CD14-positive monocyte (primary cell): Measurements from ENCODE around the gene ANKS6. TPM values are rescaled to one million over a fixed set of nuclear protein-coding genes. Genes with fewer than 3 reads are reported as not detected.

Experiments used
- DNase-seq, 3 donors: peaks; one replicate each; pipeline ENCODE4 v3.0.0-alpha.2; 2011 to 2022
- H2AFZ ChIP-seq: 2 replicates; pipeline ENCODE4 v1.6.0; 2012; ENCODE audit warnings: mild to moderate bottlenecking, low read depth, low read length, inconsistent platforms; ENCODE audit not compliant: insufficient read depth, poor library complexity, severe bottlenecking
- H3K27ac ChIP-seq, 2 donors: 1 replicate in 1 of 2; 2 replicates in 1 of 2; pipeline ENCODE4 v1.5.1; 2012 to 2013; ENCODE audit warnings: low read length in 2 of 2, control low read depth in 1 of 2, inconsistent platforms in 1 of 2, low read depth in 1 of 2, mild to moderate bottlenecking in 1 of 2
- H3K27me3 ChIP-seq, 2 donors: one replicate each; pipeline versions ENCODE4 v1.6.0 to v1.6.1; 2011 to 2013; ENCODE audit warnings: low read length in 2 of 2; ENCODE audit not compliant: control insufficient read depth in 2 of 2, insufficient read depth in 2 of 2
- H3K36me3 ChIP-seq, 2 donors: replicated peaks in 1 of 2; 1 replicate in 1 of 2; 2 replicates in 1 of 2; pipeline versions ENCODE4 v1.5.1 to v1.6.1; 2012 to 2013; ENCODE audit warnings: low read length in 2 of 2, control low read depth in 1 of 2, inconsistent platforms in 1 of 2, mild to moderate bottlenecking in 1 of 2; ENCODE audit not compliant: insufficient read depth in 2 of 2, control insufficient read depth in 1 of 2
- H3K4me1 ChIP-seq, 2 donors: 1 replicate in 1 of 2; 2 replicates in 1 of 2; pipeline versions ENCODE4 v1.5.1 to v1.6.1; 2012 to 2013; ENCODE audit warnings: low read length in 2 of 2, control low read depth in 1 of 2, inconsistent platforms in 1 of 2, mild to moderate bottlenecking in 1 of 2, moderate library complexity in 1 of 2; ENCODE audit not compliant: insufficient read depth in 2 of 2, control insufficient read depth in 1 of 2
- H3K4me2 ChIP-seq: replicated peaks from 2 replicates; pipeline ENCODE3; 2012; ENCODE audit warnings: low read length, moderate library complexity, mild to moderate bottlenecking; ENCODE audit not compliant: poor library complexity, severe bottlenecking; ENCODE audit errors: extremely low read depth
- H3K4me3 ChIP-seq, 3 experiments: fragments of 200-600 bp in 1 of 3; sonication (generic) in 1 of 3; replicated peaks in 1 of 3; 1 replicate in 2 of 3; 2 replicates in 1 of 3; pipeline ENCODE4 v1.5.1; 2011 to 2013; ENCODE audit warnings: low read length in 3 of 3, mild to moderate bottlenecking in 3 of 3, control low read depth in 2 of 3, low read depth in 2 of 3, inconsistent platforms in 1 of 3, moderate library complexity in 1 of 3
- H3K79me2 ChIP-seq: 2 replicates; pipeline ENCODE4 v1.6.0; 2012; ENCODE audit warnings: mild to moderate bottlenecking, control low read depth, inconsistent platforms, low read length, moderate library complexity; ENCODE audit not compliant: insufficient read depth
- H3K9ac ChIP-seq: 2 replicates; pipeline ENCODE4 v1.6.0; 2017; ENCODE audit warnings: low read length, mild to moderate bottlenecking; ENCODE audit not compliant: insufficient read depth, poor library complexity, severe bottlenecking
- H3K9me3 ChIP-seq, 2 donors: replicated peaks in 1 of 2; 1 replicate in 1 of 2; 2 replicates in 1 of 2; pipeline versions ENCODE4 v1.5.1 to v1.6.1; 2012 to 2013; ENCODE audit warnings: low read length in 2 of 2, control low read depth in 1 of 2; ENCODE audit not compliant: control insufficient read depth in 1 of 2, insufficient read depth in 1 of 2
- H4K20me1 ChIP-seq: 2 replicates; pipeline ENCODE4 v1.6.0; 2012; ENCODE audit warnings: mild to moderate bottlenecking, low read length, control low read depth, moderate library complexity; ENCODE audit not compliant: insufficient read depth
- H3K27ac Mint-ChIP-seq, 7 donors: one replicate each; pipeline ENCODE4 v1.8.0; 2020; ENCODE audit warnings: mild to moderate bottlenecking in 7 of 7, mixed read lengths in 7 of 7, moderate library complexity in 6 of 7, inconsistent platforms in 2 of 7
- H3K27me3 Mint-ChIP-seq, 3 donors: one replicate each; pipeline ENCODE4 v1.8.0; 2021 to 2022; ENCODE audit warnings: low read depth in 3 of 3, mild to moderate bottlenecking in 3 of 3, mixed read lengths in 3 of 3, moderate library complexity in 3 of 3, inconsistent platforms in 1 of 3
- H3K36me3 Mint-ChIP-seq, 2 donors: one replicate each; pipeline ENCODE4 v1.8.0; 2020; ENCODE audit warnings: mixed read lengths in 2 of 2, inconsistent platforms in 1 of 2, mild to moderate bottlenecking in 1 of 2
- H3K4me1 Mint-ChIP-seq: one replicate; pipeline ENCODE4 v1.8.0; 2020; ENCODE audit warnings: mild to moderate bottlenecking, mixed read lengths
- H3K4me3 Mint-ChIP-seq, 2 donors: one replicate each; pipeline ENCODE4 v1.8.0; 2020; ENCODE audit warnings: mild to moderate bottlenecking in 2 of 2, mixed read lengths in 2 of 2, moderate library complexity in 1 of 2
- H3K9me3 Mint-ChIP-seq, 7 donors: one replicate each; pipeline ENCODE4 v1.8.0; 2020 to 2022; ENCODE audit warnings: mixed read lengths in 7 of 7, mild to moderate bottlenecking in 6 of 7, moderate library complexity in 6 of 7, inconsistent platforms in 2 of 7
- WGBS: methylation state at CpG from one replicate; pipeline ENCODE4 v1.1.5; 2013; ENCODE audit warnings: missing lambda C conversion rate; ENCODE audit not compliant: insufficient coverage; 5-methylcytosine and 5-hydroxymethylcytosine counted together
- intact Hi-C, 2 donors: fragments of 100-400 bp; cut with micrococcal nuclease; formaldehyde crosslinking; loops; one replicate each; pipeline versions ENCODE4 v1.15.0 to v1.15.1; 2023
- polyA plus RNA-seq, 3 donors: library from polyadenylated mRNA; depleted of rRNA in 1 of 3; unstranded in 2 of 3; stranded (reverse) in 1 of 3; fragments of 300-500 nt in 2 of 3; fragments of >200 nt in 1 of 3; fragmentation: Illumina TruSeq in 2 of 3; gene quantifications; 1 replicate in 2 of 3; 2 replicates in 1 of 3; pipeline ENCODE4 v1.2.3, GENCODE V29; 2012 to 2021
- TF ChIP-seq, protein P1 (sequence below): fragments of 200-600 bp; IDR thresholded peaks from one replicate; pipeline ENCODE4 v1.8.0; 2022; ENCODE audit warnings: antibody characterized with exemption, mild to moderate bottlenecking

ANKS6 gene
- polyA plus RNA-seq, 3 donors, result 0.20 to 1.5 (median 0.56) TPM

DNA sequence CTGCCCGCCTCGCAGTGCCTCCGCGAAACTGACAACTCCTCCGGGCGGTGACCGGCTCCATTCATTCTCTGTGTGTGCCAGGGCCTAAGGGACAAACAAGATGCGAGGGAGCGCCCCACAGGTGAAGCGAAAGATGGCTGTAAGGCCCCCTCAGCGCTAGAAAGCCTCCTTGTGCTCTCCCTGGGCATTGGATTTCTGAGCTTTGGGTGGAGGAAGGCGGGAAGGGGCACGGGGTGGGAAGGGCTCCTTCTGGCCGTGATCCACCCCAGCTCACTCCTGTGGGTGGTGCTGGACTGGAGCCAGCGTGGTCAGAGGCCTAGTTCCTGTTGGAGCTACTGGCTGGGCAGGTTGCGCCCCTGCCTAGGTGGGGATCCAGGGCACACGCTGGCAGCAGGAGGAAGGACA is 12.1 kb upstream of the ANKS6 start:
- H3K27me3 ChIP-seq, result peaks cover 20 to 48% of the 10 kb centered on the region in 2 donors
- peaks cover 25 to 53% (median 33%) of the 10 kb centered on the region in 3 donors for H3K27me3 Mint-ChIP-seq
- H3K36me3 ChIP-seq, result no peaks in the 10 kb centered on the region
- H3K27ac ChIP-seq, result no peak overlapping the region
- peak overlapping the region; percentile 88 for H3K4me2 ChIP-seq
- TF ChIP-seq, protein P1, sequence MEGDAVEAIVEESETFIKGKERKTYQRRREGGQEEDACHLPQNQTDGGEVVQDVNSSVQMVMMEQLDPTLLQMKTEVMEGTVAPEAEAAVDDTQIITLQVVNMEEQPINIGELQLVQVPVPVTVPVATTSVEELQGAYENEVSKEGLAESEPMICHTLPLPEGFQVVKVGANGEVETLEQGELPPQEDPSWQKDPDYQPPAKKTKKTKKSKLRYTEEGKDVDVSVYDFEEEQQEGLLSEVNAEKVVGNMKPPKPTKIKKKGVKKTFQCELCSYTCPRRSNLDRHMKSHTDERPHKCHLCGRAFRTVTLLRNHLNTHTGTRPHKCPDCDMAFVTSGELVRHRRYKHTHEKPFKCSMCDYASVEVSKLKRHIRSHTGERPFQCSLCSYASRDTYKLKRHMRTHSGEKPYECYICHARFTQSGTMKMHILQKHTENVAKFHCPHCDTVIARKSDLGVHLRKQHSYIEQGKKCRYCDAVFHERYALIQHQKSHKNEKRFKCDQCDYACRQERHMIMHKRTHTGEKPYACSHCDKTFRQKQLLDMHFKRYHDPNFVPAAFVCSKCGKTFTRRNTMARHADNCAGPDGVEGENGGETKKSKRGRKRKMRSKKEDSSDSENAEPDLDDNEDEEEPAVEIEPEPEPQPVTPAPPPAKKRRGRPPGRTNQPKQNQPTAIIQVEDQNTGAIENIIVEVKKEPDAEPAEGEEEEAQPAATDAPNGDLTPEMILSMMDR, result no peak
- H3K4me3 Mint-ChIP-seq, result peak overlapping the region; percentile 80 to 94
- peak overlapping the region; percentile 4 for H3K9ac ChIP-seq
- H3K79me2 ChIP-seq, result no peaks in the 10 kb centered on the region
- H3K4me3 ChIP-seq, result peak overlapping the region in 2 of 3 experiments; percentile 28 to 74
- intact Hi-C loops, result no loop called here
- DNase-seq, result peak in 2 of 3 donors; percentile 7 to 9
- H3K9me3 Mint-ChIP-seq, result peaks cover 0 to 10% (median 1%) of the 10 kb centered on the region in 7 donors
- H3K36me3 Mint-ChIP-seq, result peaks cover 3 to 7% of the 10 kb centered on the region in 2 donors
- peak overlapping the region in 2 of 7 donors; percentile 30 to 34 for H3K27ac Mint-ChIP-seq
- peaks cover 14 to 20% of the 10 kb centered on the region in 2 donors for H3K4me1 ChIP-seq
- H4K20me1 ChIP-seq, result no peaks in the 10 kb centered on the region
- 4% methylated on average over 16 of the region's 17 CpGs for WGBS
- peak overlapping the region; percentile 68 for H2AFZ ChIP-seq
- H3K4me1 Mint-ChIP-seq, result peaks cover 42% of the 10 kb centered on the region
- H3K9me3 ChIP-seq, result peaks cover 0 to 4% of the 10 kb centered on the region in 2 donors

- Mint-ChIP-seq H3K4me3 (peak overlapping the region; percentile 80 to 94), H3K4me1 (peaks cover 42% of the 10 kb centered on the region), H3K36me3 (peaks cover 3 to 7% of the 10 kb centered on the region in 2 donors), H3K27me3 (peaks cover 25 to 55% (median 36%) of the 10 kb centered on the region in 3 donors), H3K9me3 (peaks cover 0 to 8% (median 1%) of the 10 kb centered on the region in 7 donors), H3K27ac (no peak overlapping the region)
- TF ChIP-seq, protein P1, result no peak
- peak overlapping the region; percentile 28 to 74 (median 36) for H3K4me3 ChIP-seq
- H3K9ac ChIP-seq, result peak overlapping the region; percentile 36
- intact Hi-C loops, result no loop called here
- H2AFZ ChIP-seq, result peak overlapping the region; percentile 68
- under 1% methylated on average over 45 of the region's 46 CpGs for WGBS
- H3K9me3 ChIP-seq, result peaks cover 0 to 4% of the 10 kb centered on the region in 2 donors
- H3K27ac ChIP-seq, result no peak overlapping the region
- no peak for DNase-seq
- no peaks in the 10 kb centered on the region for H3K36me3 ChIP-seq
- no peaks in the 10 kb centered on the region for H4K20me1 ChIP-seq
- H3K4me1 ChIP-seq, result peaks cover 14 to 20% of the 10 kb centered on the region in 2 donors
- H3K79me2 ChIP-seq, result no peaks in the 10 kb centered on the region
- peaks cover 20 to 51% of the 10 kb centered on the region in 2 donors for H3K27me3 ChIP-seq
- peak overlapping the region; percentile 88 for H3K4me2 ChIP-seq
Observed at GRCh38 chr9:98807814-98808195, 11.4 kb upstream of the ANKS6 start.
